ENCODE measurements around the gene HOXA4. TPM values are rescaled to one million over a fixed set of nuclear protein-coding genes. Genes with fewer than 3 reads are reported as not detected.

Gene HOXA4
- total RNA-seq, 2 experiments from 2014 or later: 0.25 TPM; not detected in 1

DNA sequence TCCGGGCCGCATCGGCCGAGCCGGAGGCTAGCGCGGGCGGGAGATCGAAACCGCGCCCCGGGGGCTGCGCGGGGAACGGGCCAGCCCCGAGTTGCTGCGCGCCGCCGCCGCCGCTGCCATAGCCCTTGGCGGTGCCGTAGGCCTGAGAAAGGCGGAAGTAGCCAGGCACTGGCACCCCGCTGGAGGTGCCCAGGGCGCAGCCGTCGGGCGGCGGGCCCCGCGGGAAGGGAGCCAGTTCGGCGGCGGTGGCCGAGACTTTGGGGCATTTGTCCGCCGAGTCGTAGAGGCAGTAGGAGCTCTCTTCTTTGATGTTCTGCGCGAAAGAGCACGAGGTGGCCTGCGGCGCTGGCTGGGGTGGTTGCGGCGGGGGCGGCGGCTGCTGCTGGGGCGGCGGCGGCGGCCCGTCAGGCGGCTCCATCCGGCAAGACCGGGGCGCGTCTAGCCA lies 43.0 kb upstream of the HOXA4 start:
- POLR2A ChIA-PET: no interaction called here
- CTCF ChIA-PET: interaction anchor here (0.6 to 1.9 kb wide), 5 partner anchors 10 to 23 kb away, joined by 3 to 7 read pairs (median 4); partner anchors contain the start of gene HOXA11
- H3K27me3 Mint-ChIP-seq: peaks cover 67% of the 10 kb centered on the region
- no peaks in the 10 kb centered on the region for H3K9me3 Mint-ChIP-seq
- H3K4me1 Mint-ChIP-seq: peaks cover 8% of the 10 kb centered on the region
- H3K27ac Mint-ChIP-seq: no peak overlapping the region
- peaks cover 8% of the 10 kb centered on the region for H3K36me3 Mint-ChIP-seq (ENCODE audit: low read depth)
- H3K4me3 Mint-ChIP-seq: no peak overlapping the region
- DNase-seq: no peak

DNA sequence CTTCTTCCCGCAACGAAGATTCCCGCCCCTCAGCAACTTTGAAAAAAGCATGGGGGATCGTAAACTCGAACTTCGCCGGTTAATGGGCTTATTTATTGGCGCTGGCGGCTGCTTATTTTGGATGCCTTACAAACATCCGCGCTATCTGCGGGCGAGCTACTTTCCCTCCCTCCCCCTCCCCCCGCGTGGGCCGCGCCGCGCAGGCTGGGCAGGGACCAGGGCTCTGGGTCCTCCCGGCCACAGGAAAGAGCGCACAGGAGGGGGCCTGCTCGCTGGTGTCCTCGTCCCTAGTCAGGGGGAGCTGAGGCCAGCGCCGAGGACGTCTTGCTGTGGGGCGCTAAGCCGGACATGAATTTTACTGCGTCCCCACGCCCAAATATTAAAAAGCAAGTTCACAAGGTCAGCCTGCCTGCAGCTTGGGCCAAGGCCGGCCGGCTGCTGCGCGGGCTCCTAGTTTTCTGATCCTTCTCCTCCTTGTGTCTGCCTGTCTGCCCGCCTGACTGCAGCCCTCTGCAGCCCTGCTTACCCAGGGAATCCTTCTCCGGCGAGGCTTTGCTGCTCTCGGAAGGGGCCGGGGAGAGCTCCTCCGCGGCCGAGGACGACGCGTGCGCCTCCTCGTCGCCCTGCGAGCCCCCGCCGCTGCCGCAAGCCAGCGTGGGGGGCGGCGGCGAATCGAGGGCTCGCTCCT lies 42.4 kb upstream of the HOXA4 start:
- Mint-ChIP-seq H3K4me3 (no peak overlapping the region), H3K4me1 (peaks cover 8% of the 10 kb centered on the region), H3K36me3 (ENCODE audit: low read depth) (peaks cover 8% of the 10 kb centered on the region), H3K27ac (no peak overlapping the region), H3K27me3 (peaks cover 68% of the 10 kb centered on the region), H3K9me3 (no peaks in the 10 kb centered on the region)
- DNase-seq: no peak
- ChIA-PET CTCF (interaction anchor here (1.0 to 1.9 kb wide), 4 partner anchors 11 to 22 kb away, joined by 3 to 7 read pairs (median 4); no protein-coding TSS in a partner anchor), POLR2A (interaction anchor here (0.8 kb wide), 1 partner anchor 22 kb away, joined by 3 read pairs; no protein-coding TSS in a partner anchor)

DNA sequence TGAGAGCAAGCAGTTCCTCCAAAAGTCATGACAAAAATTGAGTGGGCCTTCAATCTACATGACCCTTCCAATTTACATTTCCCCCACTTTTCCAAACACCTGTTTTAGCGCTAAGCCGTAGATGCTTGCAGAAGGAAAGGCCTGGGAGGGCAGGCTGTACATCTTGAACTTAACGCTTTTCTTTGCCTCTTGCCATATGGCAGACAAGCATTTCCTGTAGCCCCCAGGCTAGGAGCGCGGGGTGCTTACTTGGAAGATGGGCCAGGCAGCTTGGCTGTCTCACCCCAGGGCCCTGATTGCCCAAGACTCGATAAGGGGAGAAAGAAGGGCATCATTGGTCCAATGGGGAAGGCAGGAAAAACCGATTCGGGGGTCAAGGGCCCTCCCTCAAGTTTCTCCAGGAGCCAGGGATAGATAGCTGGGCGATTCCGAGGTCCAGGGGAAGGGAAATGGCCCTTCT lies 41.8 kb upstream of the HOXA4 start:
- Mint-ChIP-seq H3K27ac (peak overlapping the region; percentile 51), H3K36me3 (ENCODE audit: low read depth) (peaks cover 8% of the 10 kb centered on the region), H3K27me3 (peaks cover 68% of the 10 kb centered on the region), H3K4me3 (peak overlapping the region; percentile 37), H3K4me1 (peaks cover 8% of the 10 kb centered on the region), H3K9me3 (no peaks in the 10 kb centered on the region)
- ChIA-PET CTCF (interaction anchor here (0.9 to 1.9 kb wide), 4 partner anchors 10 to 83 kb away, joined by 3 to 7 read pairs (median 4); no protein-coding TSS in a partner anchor), POLR2A (interaction anchor here (0.8 kb wide), 1 partner anchor 21 kb away, joined by 3 read pairs; no protein-coding TSS in a partner anchor)
- no peak for DNase-seq

GRCh38 chr7:27171637-27172314 lies 41.2 kb upstream of the HOXA4 start:
- Mint-ChIP-seq H3K9me3 (no peaks in the 10 kb centered on the region), H3K36me3 (ENCODE audit: low read depth) (peaks cover 8% of the 10 kb centered on the region), H3K27ac (peak overlapping the region; percentile 77), H3K4me1 (peaks cover 8% of the 10 kb centered on the region), H3K27me3 (peaks cover 69% of the 10 kb centered on the region), H3K4me3 (no peak overlapping the region)
- ChIA-PET CTCF (interaction anchor here (0.9 to 1.9 kb wide), 3 partner anchors 14 to 84 kb away, joined by 3 to 7 read pairs (median 3); no protein-coding TSS in a partner anchor), POLR2A (interaction anchor here (0.8 kb wide), 1 partner anchor 21 kb away, joined by 3 read pairs; no protein-coding TSS in a partner anchor)
- no peak for DNase-seq

GRCh38 chr7:27171325-27171636 lies 40.7 kb upstream of the HOXA4 start:
- H3K9me3 Mint-ChIP-seq: no peaks in the 10 kb centered on the region
- peak overlapping the region; percentile 39 for H3K27ac Mint-ChIP-seq
- H3K4me3 Mint-ChIP-seq: no peak overlapping the region
- ChIA-PET POLR2A (no interaction called here), CTCF (interaction anchor here (0.8 to 1.1 kb wide), 2 partner anchors 11 to 15 kb away, joined by 3 read pairs; no protein-coding TSS in a partner anchor)
- peaks cover 67% of the 10 kb centered on the region for H3K27me3 Mint-ChIP-seq
- H3K36me3 Mint-ChIP-seq (ENCODE audit: low read depth): peaks cover 8% of the 10 kb centered on the region
- H3K4me1 Mint-ChIP-seq: peaks cover 8% of the 10 kb centered on the region
- no peak for DNase-seq

- ChIA-PET POLR2A (no interaction called here), CTCF (interaction anchor here (0.8 to 1.2 kb wide), 4 partner anchors 9 to 31 kb away, joined by 3 read pairs; no protein-coding TSS in a partner anchor)
- H3K9me3 Mint-ChIP-seq: no peaks in the 10 kb centered on the region
- peaks cover 8% of the 10 kb centered on the region for H3K36me3 Mint-ChIP-seq (ENCODE audit: low read depth)
- H3K27ac Mint-ChIP-seq: no peak overlapping the region
- no peak overlapping the region for H3K4me3 Mint-ChIP-seq
- peaks cover 11% of the 10 kb centered on the region for H3K4me1 Mint-ChIP-seq
- H3K27me3 Mint-ChIP-seq: peaks cover 70% of the 10 kb centered on the region
- no peak for DNase-seq
Measured at GRCh38 chr7:27170426-27171324, 40.1 kb upstream of the HOXA4 start.

DNA sequence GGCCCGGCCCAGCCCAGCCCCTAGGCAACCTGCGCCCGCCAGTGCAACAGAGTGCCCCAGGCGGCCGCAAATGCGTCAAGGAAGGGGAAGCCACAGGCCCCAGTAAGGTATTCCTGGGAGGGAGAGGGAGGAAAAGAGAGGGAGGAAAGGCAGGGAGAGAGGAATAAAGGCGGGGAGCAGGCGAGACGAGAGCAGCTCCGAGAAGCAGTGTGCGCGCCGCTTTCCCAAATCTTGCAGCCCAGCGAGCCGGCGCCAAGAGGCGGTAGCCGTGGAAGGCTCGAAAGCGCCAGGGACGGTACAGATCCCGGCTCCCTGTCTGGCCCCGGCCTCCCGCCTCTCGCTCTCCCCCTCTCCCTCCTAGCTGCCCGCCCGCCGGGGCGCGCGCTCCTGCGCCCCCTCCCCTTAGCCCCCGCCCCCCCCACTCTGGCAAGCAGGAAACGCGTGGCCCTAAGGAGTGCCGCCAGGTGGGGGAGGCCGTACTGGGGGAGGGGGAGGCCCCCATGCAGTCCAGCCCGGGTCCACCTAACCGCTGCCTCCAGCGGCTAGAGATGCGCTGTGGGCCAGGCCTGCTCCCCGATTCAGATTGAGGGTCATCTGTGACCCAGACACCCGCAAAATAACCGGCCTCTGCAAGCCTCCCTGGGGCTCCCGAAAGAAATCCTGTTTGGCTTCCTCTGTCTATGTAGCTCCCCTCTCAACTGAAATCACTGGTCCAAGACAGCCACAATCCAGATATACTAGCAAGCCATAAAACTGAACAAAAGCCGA lies 39.3 kb upstream of the HOXA4 start:
- H3K4me1 Mint-ChIP-seq: peaks cover 13% of the 10 kb centered on the region
- H3K9me3 Mint-ChIP-seq: no peaks in the 10 kb centered on the region
- ChIA-PET CTCF (interaction anchor here (0.6 to 1.6 kb wide), 5 partner anchors 10 to 32 kb away, joined by 3 to 7 read pairs (median 3); partner anchors contain the start of gene HOXA11), POLR2A (no interaction called here)
- H3K36me3 Mint-ChIP-seq (ENCODE audit: low read depth): peaks cover 8% of the 10 kb centered on the region
- H3K4me3 Mint-ChIP-seq: no peak overlapping the region
- DNase-seq: no peak
- no peak overlapping the region for H3K27ac Mint-ChIP-seq
- peaks cover 68% of the 10 kb centered on the region for H3K27me3 Mint-ChIP-seq

GRCh38 chr7:27168265-27168947 lies 37.8 kb upstream of the HOXA4 start:
- DNase-seq: no peak
- Mint-ChIP-seq H3K27me3 (peaks cover 75% of the 10 kb centered on the region), H3K4me1 (peaks cover 13% of the 10 kb centered on the region), H3K27ac (peak overlapping the region; percentile 13), H3K36me3 (ENCODE audit: low read depth) (peaks cover 8% of the 10 kb centered on the region), H3K4me3 (peak overlapping the region; percentile 30), H3K9me3 (no peaks in the 10 kb centered on the region)
- ChIA-PET POLR2A (no interaction called here), CTCF (interaction anchor here (0.9 to 1.6 kb wide), 5 partner anchors 11 to 31 kb away, joined by 3 to 7 read pairs (median 4); partner anchors contain the start of genes HOXA11, HOXA13 and HOXA7)

DNA sequence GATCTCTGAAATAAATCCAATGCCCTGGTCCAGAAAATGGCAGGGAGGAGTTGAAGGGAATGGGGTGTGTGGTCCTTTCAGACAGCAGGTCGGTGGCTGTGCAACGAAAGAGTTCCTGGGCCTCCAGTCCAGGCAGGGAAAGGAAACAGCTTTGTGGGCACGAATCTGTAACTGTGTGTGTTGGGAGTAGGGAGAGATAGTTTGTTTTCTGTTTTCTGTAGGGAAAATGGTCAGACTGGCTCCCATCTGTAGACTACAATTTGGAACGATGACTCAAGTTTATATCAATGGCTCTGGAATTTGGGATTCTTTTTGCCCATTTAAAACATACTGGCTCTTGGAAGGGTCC lies 37.3 kb upstream of the HOXA4 start:
- no peak for DNase-seq
- H3K4me3 Mint-ChIP-seq: no peak overlapping the region
- H3K9me3 Mint-ChIP-seq: no peaks in the 10 kb centered on the region
- ChIA-PET POLR2A (no interaction called here), CTCF (interaction anchor here (1.2 to 1.6 kb wide), 2 partner anchors 12 to 13 kb away, joined by 3 to 6 read pairs; no protein-coding TSS in a partner anchor)
- H3K36me3 Mint-ChIP-seq (ENCODE audit: low read depth): peaks cover 8% of the 10 kb centered on the region
- peak overlapping the region; percentile 13 for H3K27ac Mint-ChIP-seq
- H3K27me3 Mint-ChIP-seq: peaks cover 78% of the 10 kb centered on the region
- H3K4me1 Mint-ChIP-seq: peaks cover 13% of the 10 kb centered on the region

DNA sequence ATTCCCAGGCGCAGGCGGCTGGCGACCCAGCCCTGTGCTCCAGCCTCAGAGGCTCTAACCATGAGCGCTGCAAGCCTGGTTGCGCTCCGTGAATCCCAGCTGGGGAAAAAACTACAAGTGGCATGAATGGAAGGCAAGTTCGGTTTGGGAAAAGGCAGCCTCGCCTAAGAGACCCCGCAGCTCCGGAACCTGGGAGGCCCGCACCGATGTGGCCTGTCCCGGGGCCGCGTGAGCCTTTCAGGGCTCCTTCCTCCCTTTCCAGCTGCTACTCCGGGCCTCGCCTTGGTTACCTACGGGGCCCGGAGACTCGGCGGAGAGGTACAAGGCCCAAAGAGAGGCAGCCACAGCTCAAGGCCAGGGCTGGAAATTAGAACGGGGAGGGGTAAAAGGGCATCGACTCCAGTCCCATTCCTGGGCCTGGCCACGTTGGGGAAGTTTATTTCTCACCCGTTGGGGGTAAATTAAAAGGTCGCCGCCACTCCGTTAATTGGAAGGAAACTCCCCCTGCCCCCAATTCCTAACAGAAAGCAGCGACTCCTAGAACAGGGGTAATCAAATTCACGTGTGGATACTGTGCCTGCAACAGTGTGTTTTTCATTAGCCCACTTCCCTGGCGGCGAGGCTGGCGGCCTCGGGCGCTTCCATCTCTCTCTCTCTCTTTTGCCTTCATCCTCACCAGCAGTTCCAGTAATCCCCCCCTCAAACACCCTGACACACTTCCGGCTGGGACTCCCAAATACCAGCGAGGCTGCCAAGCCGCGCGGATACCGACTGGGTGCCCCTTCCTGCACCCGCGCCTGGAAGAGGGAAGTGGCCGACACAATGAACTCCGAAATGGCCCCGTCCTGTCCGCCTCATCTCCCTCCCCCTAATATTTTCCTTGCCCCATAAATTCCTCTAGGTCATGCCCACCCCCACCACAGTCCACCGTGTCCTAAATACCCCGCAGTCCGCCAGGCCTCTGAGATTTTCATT lies 36.3 kb upstream of the HOXA4 start:
- Mint-ChIP-seq H3K4me3 (peak overlapping the region; percentile 39), H3K9me3 (no peaks in the 10 kb centered on the region), H3K4me1 (peaks cover 10% of the 10 kb centered on the region), H3K36me3 (ENCODE audit: low read depth) (peaks cover 6% of the 10 kb centered on the region), H3K27ac (peak overlapping the region; percentile 19), H3K27me3 (peaks cover 81% of the 10 kb centered on the region)
- DNase-seq: no peak
- ChIA-PET CTCF (interaction anchor here (1.0 to 1.9 kb wide), 6 partner anchors 10 to 76 kb away, joined by 3 to 6 read pairs (median 4); partner anchors contain the start of gene EVX1), POLR2A (no interaction called here)
